Esophagus muscularis mucosa (tissue), 4 donors: Measurements from ENCODE around the gene FRA10AC1. TPM values are rescaled to one million over a fixed set of nuclear protein-coding genes. Genes with fewer than 3 reads are reported as not detected.

Experiments used
- DNase-seq: peaks from one replicate; pipeline ENCODE4 v3.0.0-alpha.2; 2017; ENCODE audit errors: extremely low spot score
- H3K27ac ChIP-seq, 4 donors: fragments of 200-600 bp; sonication (generic); replicated peaks in 1 of 4; 1 replicate in 3 of 4; 2 replicates in 1 of 4; pipeline ENCODE4 v1.5.1; 2016 to 2019; ENCODE audit warnings: mild to moderate bottlenecking in 1 of 4
- H3K27me3 ChIP-seq, 4 donors: fragments of 200-600 bp; sonication (generic); one replicate each; pipeline versions ENCODE4 v1.5.1 to v1.6.0; 2016 to 2019
- H3K36me3 ChIP-seq, 4 donors: fragments of 200-600 bp; sonication (generic); one replicate each; pipeline ENCODE4 v1.5.1; 2016 to 2019
- H3K4me1 ChIP-seq, 4 donors: fragments of 200-600 bp; sonication (generic); one replicate each; pipeline ENCODE4 v1.5.1; 2016 to 2019
- H3K4me3 ChIP-seq, 4 donors: fragments of 200-600 bp; sonication (generic); 1 replicate in 2 of 4; 2 replicates in 2 of 4; pipeline ENCODE4 v1.5.1; 2016 to 2019; ENCODE audit warnings: mild to moderate bottlenecking in 4 of 4, moderate library complexity in 1 of 4
- H3K9me3 ChIP-seq, 4 donors: fragments of 200-600 bp; sonication (generic); 1 replicate in 3 of 4; 2 replicates in 1 of 4; pipeline ENCODE4 v1.5.1; 2016 to 2019
- EP300 ChIP-seq: sonication (generic); formaldehyde crosslinking; IDR thresholded peaks from one replicate; pipeline ENCODE4 v1.6.1; 2017; ENCODE audit warnings: antibody characterized with exemption
- POLR2A ChIP-seq: fragments of 450-650 bp; IDR thresholded peaks from one replicate; pipeline ENCODE4 v1.6.1; 2017; ENCODE audit warnings: antibody characterized with exemption, moderate library complexity, mild to moderate bottlenecking, low read depth
- POLR2AphosphoS5 ChIP-seq, 2 donors: sonication (generic); formaldehyde crosslinking; IDR thresholded peaks; one replicate each; pipeline ENCODE4 v1.6.1; 2017; ENCODE audit warnings: antibody characterized with exemption in 2 of 2
- whole genome bisulfite sequencing: methylation state at CpG from one replicate; pipeline ENCODE4 v1.1.5; 2018; 5-methylcytosine and 5-hydroxymethylcytosine counted together
- intact Hi-C: fragments of 100-400 bp; cut with DNase I; formaldehyde crosslinking; loops from one replicate; pipeline ENCODE4 v1.15.1; 2023
- total RNA-seq, 4 donors: library from RNA; depleted of rRNA; stranded (reverse); fragments of >200 nt; gene quantifications; one replicate each; pipeline versions ENCODE4 v1.1.0 to v1.2.1, GENCODE V29; 2016
- TF ChIP-seq, protein P1 (sequence below), 3 experiments: fragments of 200-600 bp in 2 of 3; fragments of 450-650 bp in 1 of 3; sonication (generic) in 2 of 3; IDR thresholded peaks; one replicate each; pipeline ENCODE4 v1.5.1; 2017 to 2019; ENCODE audit warnings: antibody characterized with exemption in 3 of 3, mild to moderate bottlenecking in 2 of 3, moderate library complexity in 1 of 3

FRA10AC1 gene
- total RNA-seq, 4 donors from 2014 or later, result 7.0 to 22.4 (median 12.1) TPM

DNA sequence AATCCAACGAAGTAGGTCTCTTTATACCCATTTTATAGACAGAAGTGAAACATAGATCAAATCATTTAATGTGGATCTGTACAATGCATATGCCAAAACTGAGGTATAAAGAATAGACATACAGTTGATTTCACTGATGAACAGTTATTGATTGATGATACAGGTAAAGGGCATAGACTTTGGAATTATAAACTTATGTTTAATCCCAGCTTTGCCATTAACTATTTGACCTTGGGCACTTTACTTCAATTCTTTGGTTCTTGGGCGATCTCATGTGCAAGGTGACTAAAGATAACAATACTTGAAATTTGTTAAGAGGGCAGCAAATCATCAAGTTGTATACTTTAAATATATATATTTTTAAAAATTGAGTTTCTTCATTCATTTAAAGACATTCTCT, 28.6 kb downstream of the FRA10AC1 start:
- Histone ChIP-seq H3K36me3 (peaks cover 34 to 89% (median 58%) of the 10 kb centered on the region in 4 donors), H3K4me3 (no peak overlapping the region), H3K27ac (no peak overlapping the region), H3K27me3 (no peaks in the 10 kb centered on the region), H3K9me3 (no peaks in the 10 kb centered on the region), H3K4me1 (no peaks in the 10 kb centered on the region)
- WGBS, result 95% methylated on average over 2 of the region's 2 CpGs
- TF ChIP-seq POLR2A, result no peak
- TF ChIP-seq, protein P1, sequence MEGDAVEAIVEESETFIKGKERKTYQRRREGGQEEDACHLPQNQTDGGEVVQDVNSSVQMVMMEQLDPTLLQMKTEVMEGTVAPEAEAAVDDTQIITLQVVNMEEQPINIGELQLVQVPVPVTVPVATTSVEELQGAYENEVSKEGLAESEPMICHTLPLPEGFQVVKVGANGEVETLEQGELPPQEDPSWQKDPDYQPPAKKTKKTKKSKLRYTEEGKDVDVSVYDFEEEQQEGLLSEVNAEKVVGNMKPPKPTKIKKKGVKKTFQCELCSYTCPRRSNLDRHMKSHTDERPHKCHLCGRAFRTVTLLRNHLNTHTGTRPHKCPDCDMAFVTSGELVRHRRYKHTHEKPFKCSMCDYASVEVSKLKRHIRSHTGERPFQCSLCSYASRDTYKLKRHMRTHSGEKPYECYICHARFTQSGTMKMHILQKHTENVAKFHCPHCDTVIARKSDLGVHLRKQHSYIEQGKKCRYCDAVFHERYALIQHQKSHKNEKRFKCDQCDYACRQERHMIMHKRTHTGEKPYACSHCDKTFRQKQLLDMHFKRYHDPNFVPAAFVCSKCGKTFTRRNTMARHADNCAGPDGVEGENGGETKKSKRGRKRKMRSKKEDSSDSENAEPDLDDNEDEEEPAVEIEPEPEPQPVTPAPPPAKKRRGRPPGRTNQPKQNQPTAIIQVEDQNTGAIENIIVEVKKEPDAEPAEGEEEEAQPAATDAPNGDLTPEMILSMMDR (IDR thresholded peaks at IDR 0.05), result no peak
- TF ChIP-seq POLR2AphosphoS5 (IDR thresholded peaks at IDR 0.05), result no peak
- TF ChIP-seq EP300, result no peak
- intact Hi-C loops, result loop anchor here (10.0 kb wide), 1 partner anchor 129 kb away; no protein-coding TSS in a partner anchor
- no peak for DNase-seq

DNA sequence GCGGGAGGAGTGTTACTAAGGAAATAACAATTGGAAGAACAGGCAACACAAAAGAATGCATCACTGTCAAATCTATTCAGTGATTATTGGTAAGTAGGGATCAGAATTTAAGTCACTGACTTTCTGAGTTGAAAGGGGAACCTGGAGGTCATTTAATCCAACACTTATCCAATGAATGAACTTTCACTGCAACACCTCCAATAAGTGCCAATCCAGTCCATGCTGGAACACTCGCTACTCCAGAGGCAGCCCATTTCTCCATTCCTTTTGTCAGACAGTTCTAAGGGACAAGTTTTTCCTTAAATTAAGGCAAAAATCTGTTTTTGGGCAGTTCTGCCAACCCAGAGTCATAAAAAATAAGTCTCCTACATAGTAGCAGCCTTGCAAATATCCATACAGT, 29.5 kb downstream of the FRA10AC1 start:
- intact Hi-C loops, result loop anchor here (10.0 kb wide), 1 partner anchor 128 kb away; no protein-coding TSS in a partner anchor
- Histone ChIP-seq H3K27ac (no peak overlapping the region), H3K36me3 (peaks cover 41 to 89% (median 56%) of the 10 kb centered on the region in 4 donors), H3K27me3 (no peaks in the 10 kb centered on the region), H3K4me3 (no peak overlapping the region), H3K9me3 (no peaks in the 10 kb centered on the region), H3K4me1 (no peaks in the 10 kb centered on the region)
- DNase-seq, result no peak
- TF ChIP-seq, protein P1 (IDR thresholded peaks at IDR 0.05), result no peak
- no peak for TF ChIP-seq POLR2A
- WGBS, result 98% methylated on average over 2 of the region's 2 CpGs

DNA sequence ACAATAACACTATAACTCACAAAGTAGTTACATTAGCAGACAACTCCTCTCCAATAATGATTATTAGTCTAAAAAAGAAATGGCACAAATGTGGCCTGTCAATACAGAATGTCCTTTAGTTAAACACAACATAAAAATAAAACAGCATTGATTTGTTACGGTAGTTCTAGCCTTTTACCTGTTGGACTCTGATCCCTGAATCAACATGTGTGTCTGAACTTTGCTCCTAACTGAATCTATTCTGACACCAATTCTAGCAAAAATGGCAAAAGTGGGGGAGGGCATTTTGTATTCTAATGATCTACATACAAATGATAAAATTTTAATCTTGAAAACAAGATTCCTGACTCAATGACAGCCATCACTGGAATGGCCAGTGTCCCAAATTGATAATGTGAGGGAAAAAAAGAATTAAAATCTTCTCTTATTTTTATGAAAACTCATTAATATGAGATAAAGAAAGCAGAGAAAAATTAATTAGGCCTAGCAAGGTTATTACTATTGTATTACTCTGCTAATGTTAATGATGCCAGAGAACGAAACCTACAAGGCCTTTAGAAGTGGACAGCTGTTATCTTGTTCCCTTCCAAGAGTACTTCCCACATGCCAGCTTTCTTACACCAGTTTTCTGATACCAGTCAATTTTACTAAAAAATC, 30.2 kb downstream of the FRA10AC1 start:
- TF ChIP-seq POLR2AphosphoS5 (IDR thresholded peaks at IDR 0.05) (no peak), POLR2A (no peak), EP300 (no peak)
- TF ChIP-seq, protein P1 (IDR thresholded peaks at IDR 0.05), result no peak
- no peak for DNase-seq
- no peak overlapping the region for H3K4me3 ChIP-seq
- intact Hi-C loops, result loop anchor here (10.0 kb wide), 1 partner anchor 127 kb away; no protein-coding TSS in a partner anchor
- peaks cover 34 to 89% (median 60%) of the 10 kb centered on the region in 4 donors for H3K36me3 ChIP-seq
- H3K4me1 ChIP-seq, result no peaks in the 10 kb centered on the region
- no peak overlapping the region for H3K27ac ChIP-seq
- 90% methylated on average over 2 of the region's 2 CpGs for WGBS
- H3K27me3 ChIP-seq, result no peaks in the 10 kb centered on the region
- H3K9me3 ChIP-seq, result no peaks in the 10 kb centered on the region

DNA sequence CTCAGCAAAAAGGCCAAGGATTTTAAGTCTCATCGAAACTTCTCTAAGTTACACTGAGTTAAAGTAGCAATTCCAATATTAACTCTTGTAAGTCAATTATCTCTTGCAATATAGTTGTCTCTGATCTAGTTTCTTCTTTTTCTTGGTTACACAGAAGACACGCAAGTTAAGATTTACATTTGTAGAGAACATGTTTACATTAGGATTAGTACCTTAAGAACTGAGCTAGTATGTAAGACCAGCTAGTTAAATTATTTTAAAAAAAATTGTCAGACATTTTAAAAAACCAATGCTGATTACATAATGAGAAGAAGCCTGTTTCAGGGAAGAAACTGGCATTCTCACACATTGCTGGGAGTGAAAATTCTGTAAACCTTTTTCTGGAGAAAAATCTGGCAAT, 31.4 kb downstream of the FRA10AC1 start:
- 86% methylated on average over 2 of the region's 2 CpGs for WGBS
- intact Hi-C loops, result loop anchor here (10.0 kb wide), 1 partner anchor 126 kb away; no protein-coding TSS in a partner anchor
- no peak overlapping the region for H3K4me3 ChIP-seq
- H3K36me3 ChIP-seq, result peaks cover 35 to 90% (median 65%) of the 10 kb centered on the region in 4 donors
- H3K27me3 ChIP-seq, result no peaks in the 10 kb centered on the region
- DNase-seq, result no peak
- no peaks in the 10 kb centered on the region for H3K4me1 ChIP-seq
- no peaks in the 10 kb centered on the region for H3K9me3 ChIP-seq
- no peak for TF ChIP-seq POLR2A
- no peak for TF ChIP-seq EP300
- TF ChIP-seq, protein P1 (IDR thresholded peaks at IDR 0.05), result no peak
- no peak for TF ChIP-seq POLR2AphosphoS5 (IDR thresholded peaks at IDR 0.05)
- H3K27ac ChIP-seq, result no peak overlapping the region

DNA sequence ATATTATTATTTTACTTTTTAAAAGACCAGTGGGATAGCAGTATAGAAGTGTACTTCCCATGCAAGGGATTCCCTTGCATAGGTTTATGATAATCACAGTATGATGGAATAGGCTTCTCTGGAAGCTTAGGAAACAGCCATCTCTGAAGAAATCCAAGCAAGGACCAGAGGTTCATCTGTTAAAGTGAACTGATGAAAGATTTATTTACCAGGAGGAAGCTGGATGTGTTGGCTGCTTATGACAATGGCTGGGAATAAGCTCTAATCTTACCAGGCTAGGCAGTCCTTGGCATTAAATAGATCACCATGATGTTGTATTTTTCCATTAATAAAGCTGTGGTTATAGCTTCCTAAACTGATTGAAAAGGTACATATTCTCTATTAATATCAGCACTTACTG, 32.0 kb downstream of the FRA10AC1 start:
- Histone ChIP-seq H3K27me3 (no peaks in the 10 kb centered on the region), H3K4me3 (no peak overlapping the region), H3K36me3 (peaks cover 40 to 90% (median 62%) of the 10 kb centered on the region in 4 donors), H3K4me1 (no peaks in the 10 kb centered on the region), H3K9me3 (no peaks in the 10 kb centered on the region), H3K27ac (no peak overlapping the region)
- intact Hi-C loops, result loop anchor here (10.0 kb wide), 1 partner anchor 126 kb away; no protein-coding TSS in a partner anchor
- no peak for TF ChIP-seq POLR2AphosphoS5 (IDR thresholded peaks at IDR 0.05)
- no peak for TF ChIP-seq POLR2A
- TF ChIP-seq, protein P1 (IDR thresholded peaks at IDR 0.05), result no peak
- TF ChIP-seq EP300, result no peak
- no peak for DNase-seq
